Tibial nerve (tissue), 4 donors: ENCODE results near the gene AIG1. TPM values are rescaled to one million over a fixed set of nuclear protein-coding genes. Genes with fewer than 3 reads are reported as not detected.

Experiments
- DNase-seq, 2 donors: peaks; one replicate each; pipeline ENCODE4 v3.0.0-alpha.2; 2019; ENCODE audit warnings: low spot score in 2 of 2
- H3K27ac ChIP-seq, 4 donors: fragments of 200-600 bp; sonication (generic) in 3 of 4; one replicate each; pipeline ENCODE4 v1.5.1; 2017 to 2019; ENCODE audit warnings: mild to moderate bottlenecking in 1 of 4
- H3K27me3 ChIP-seq, 2 donors: fragments of 200-600 bp; sonication (generic) in 1 of 2; one replicate each; pipeline versions ENCODE4 v1.5.1 to v1.6.0; 2017 to 2019
- H3K36me3 ChIP-seq, 3 donors: fragments of 200-600 bp; sonication (generic); one replicate each; pipeline ENCODE4 v1.5.1; 2018 to 2019
- H3K4me1 ChIP-seq, 4 donors: fragments of 200-600 bp; sonication (generic) in 3 of 4; one replicate each; pipeline ENCODE4 v1.5.1; 2017 to 2019
- H3K4me3 ChIP-seq, 4 donors: fragments of 200-600 bp; sonication (generic) in 3 of 4; one replicate each; pipeline ENCODE4 v1.5.1; 2017 to 2019; ENCODE audit warnings: mild to moderate bottlenecking in 1 of 4, moderate library complexity in 1 of 4
- H3K9me3 ChIP-seq, 4 donors: fragments of 200-600 bp; sonication (generic) in 3 of 4; one replicate each; pipeline ENCODE4 v1.5.1; 2017 to 2019
- EP300 ChIP-seq, 2 donors: sonication (generic); formaldehyde crosslinking; IDR thresholded peaks; one replicate each; pipeline ENCODE4 v1.6.1; 2017; ENCODE audit warnings: antibody characterized with exemption in 2 of 2, mild to moderate bottlenecking in 1 of 2
- POLR2A ChIP-seq, 2 donors: fragments of 450-650 bp; IDR thresholded peaks; one replicate each; pipeline ENCODE4 v1.6.1; 2017; ENCODE audit warnings: antibody characterized with exemption in 2 of 2, mild to moderate bottlenecking in 2 of 2, moderate library complexity in 2 of 2
- WGBS, 2 donors: methylation state at CpG; one replicate each; pipeline ENCODE4 v1.1.5; 2018; 5-methylcytosine and 5-hydroxymethylcytosine counted together
- total RNA-seq, 4 donors: library from RNA; depleted of rRNA; stranded (reverse); fragments of >200 nt; gene quantifications; one replicate each; pipeline ENCODE4 v1.1.0, GENCODE V29; 2016
- TF ChIP-seq, protein P1 (sequence below), 5 experiments: fragments of 200-600 bp in 3 of 5; fragments of 450-650 bp in 2 of 5; sonication (generic) in 3 of 5; IDR thresholded peaks; one replicate each; pipeline ENCODE4 v1.5.1; 2016 to 2019; ENCODE audit warnings: antibody characterized with exemption in 5 of 5, mild to moderate bottlenecking in 3 of 5, moderate library complexity in 2 of 5

Gene AIG1
- total RNA-seq, 4 donors from 2014 or later = 18.2 to 23.9 (median 22.2) TPM

DNA sequence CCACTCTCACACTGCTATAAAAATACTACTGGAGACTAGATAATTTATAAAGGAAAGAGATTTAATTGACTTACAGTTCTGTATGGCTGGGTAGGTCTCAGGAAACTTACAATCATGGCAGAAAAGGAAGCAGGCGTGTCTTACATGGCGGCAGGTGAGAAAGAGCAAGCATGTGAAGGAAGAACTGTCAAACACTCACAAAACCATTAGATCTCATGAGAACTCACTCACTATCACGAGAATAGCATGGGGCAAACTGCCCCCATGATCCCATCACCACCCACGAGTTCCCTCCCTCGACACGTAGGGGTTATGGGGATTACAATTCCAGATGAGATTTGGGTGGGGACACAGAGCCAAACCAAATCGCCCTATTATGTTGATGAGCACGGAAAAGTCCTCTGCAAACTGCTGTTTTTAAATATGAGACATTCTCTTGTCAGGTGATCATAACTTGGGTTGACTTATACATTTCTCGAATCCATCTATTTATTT lies 133.5 kb downstream of the AIG1 start:
- Histone ChIP-seq H3K4me3 (no peak overlapping the region), H3K27me3 (no peaks in the 10 kb centered on the region), H3K27ac (no peak overlapping the region), H3K9me3 (no peaks in the 10 kb centered on the region), H3K4me1 (peaks cover 0 to 8% (median 0%) of the 10 kb centered on the region in 4 donors), H3K36me3 (peaks cover 0 to 4% (median 0%) of the 10 kb centered on the region in 3 donors)
- TF ChIP-seq POLR2A (IDR thresholded peaks at IDR 0.05) (no peak), EP300 (IDR thresholded peaks at IDR 0.05) (no peak)
- TF ChIP-seq, protein P1, sequence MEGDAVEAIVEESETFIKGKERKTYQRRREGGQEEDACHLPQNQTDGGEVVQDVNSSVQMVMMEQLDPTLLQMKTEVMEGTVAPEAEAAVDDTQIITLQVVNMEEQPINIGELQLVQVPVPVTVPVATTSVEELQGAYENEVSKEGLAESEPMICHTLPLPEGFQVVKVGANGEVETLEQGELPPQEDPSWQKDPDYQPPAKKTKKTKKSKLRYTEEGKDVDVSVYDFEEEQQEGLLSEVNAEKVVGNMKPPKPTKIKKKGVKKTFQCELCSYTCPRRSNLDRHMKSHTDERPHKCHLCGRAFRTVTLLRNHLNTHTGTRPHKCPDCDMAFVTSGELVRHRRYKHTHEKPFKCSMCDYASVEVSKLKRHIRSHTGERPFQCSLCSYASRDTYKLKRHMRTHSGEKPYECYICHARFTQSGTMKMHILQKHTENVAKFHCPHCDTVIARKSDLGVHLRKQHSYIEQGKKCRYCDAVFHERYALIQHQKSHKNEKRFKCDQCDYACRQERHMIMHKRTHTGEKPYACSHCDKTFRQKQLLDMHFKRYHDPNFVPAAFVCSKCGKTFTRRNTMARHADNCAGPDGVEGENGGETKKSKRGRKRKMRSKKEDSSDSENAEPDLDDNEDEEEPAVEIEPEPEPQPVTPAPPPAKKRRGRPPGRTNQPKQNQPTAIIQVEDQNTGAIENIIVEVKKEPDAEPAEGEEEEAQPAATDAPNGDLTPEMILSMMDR (IDR thresholded peaks at IDR 0.05) = no peak
- WGBS, 2 donors = 95 to 97% methylated on average over 9 of the region's 9 CpGs
- DNase-seq = no peak

DNA sequence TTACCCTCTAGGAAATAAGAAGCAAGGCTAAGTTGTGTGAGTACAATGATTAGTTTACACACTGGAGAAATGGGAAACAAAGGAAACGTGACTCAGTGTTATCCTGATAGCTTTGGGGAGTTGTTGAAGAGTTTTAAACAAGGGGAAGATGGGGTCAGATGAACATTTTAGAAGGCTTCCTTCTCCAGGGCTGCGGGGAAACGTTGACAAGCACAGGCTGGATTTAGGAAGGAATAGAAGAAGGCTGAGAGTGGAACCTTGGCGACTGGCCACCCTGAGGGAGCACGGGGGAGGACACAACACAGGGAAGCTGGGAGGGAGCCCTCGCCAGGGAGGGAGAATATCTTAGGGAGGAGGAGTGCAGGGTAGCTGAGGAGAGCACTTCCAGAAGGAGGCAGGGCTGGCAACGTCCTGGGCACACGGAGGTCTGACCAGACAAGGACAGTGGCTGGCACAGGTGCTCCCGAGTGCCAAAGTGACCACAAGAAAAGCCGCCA lies 134.7 kb downstream of the AIG1 start:
- DNase-seq = no peak
- H3K4me3 ChIP-seq = no peak overlapping the region
- H3K27me3 ChIP-seq = no peaks in the 10 kb centered on the region
- H3K36me3 ChIP-seq = peaks cover 0 to 4% (median 0%) of the 10 kb centered on the region in 3 donors
- TF ChIP-seq EP300 (IDR thresholded peaks at IDR 0.05) = no peak
- TF ChIP-seq, protein P1 (IDR thresholded peaks at IDR 0.05) = no peak
- no peak for TF ChIP-seq POLR2A (IDR thresholded peaks at IDR 0.05)
- H3K9me3 ChIP-seq = no peaks in the 10 kb centered on the region
- H3K27ac ChIP-seq = no peak overlapping the region
- H3K4me1 ChIP-seq = peaks cover 0 to 8% (median 0%) of the 10 kb centered on the region in 4 donors
- 65 to 66% methylated on average over 10 of the region's 10 CpGs for WGBS, 2 donors

DNA sequence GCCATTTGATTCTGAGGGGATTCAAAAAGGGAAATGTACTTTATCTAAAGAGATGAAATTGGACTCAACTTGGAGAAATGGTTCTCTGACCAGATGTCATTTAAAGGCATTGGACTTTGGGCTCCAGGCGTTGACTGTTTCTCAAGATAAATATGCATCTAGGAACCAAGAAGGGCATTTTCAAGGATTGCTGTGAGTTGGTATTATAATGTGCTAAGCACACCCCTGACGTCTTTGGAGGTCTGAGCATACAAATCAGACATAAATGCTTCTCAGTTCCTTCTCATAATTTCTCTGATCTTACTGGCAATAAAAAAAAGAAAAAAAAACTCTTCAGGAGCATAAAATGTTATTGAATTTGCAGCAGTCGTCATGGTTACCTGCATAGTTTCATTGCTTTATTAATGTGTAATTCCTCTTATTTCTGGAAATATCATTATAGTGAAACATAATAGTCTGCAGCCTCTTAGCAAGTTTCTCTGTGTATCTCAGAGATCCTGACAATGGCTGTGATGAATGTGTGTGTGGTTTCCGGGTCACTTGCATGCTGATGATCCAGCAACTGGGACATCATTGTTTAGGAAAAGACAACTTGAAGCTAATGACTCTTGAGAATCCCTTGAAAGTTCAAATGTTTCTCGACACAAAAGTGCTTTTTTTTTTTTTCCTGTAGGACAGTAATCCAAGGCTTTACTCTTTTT lies 136.0 kb downstream of the AIG1 start:
- no peaks in the 10 kb centered on the region for H3K27me3 ChIP-seq
- WGBS, 2 donors = 28 to 41% methylated on average over 5 of the region's 5 CpGs
- H3K9me3 ChIP-seq = no peaks in the 10 kb centered on the region
- no peak overlapping the region for H3K27ac ChIP-seq
- TF ChIP-seq EP300 (IDR thresholded peaks at IDR 0.05) = no peak
- no peak for TF ChIP-seq POLR2A (IDR thresholded peaks at IDR 0.05)
- TF ChIP-seq, protein P1 (IDR thresholded peaks at IDR 0.05) = no peak
- H3K36me3 ChIP-seq = no peaks in the 10 kb centered on the region
- H3K4me1 ChIP-seq = peaks cover 0 to 8% (median 0%) of the 10 kb centered on the region in 4 donors
- H3K4me3 ChIP-seq = no peak overlapping the region
- no peak for DNase-seq

DNA sequence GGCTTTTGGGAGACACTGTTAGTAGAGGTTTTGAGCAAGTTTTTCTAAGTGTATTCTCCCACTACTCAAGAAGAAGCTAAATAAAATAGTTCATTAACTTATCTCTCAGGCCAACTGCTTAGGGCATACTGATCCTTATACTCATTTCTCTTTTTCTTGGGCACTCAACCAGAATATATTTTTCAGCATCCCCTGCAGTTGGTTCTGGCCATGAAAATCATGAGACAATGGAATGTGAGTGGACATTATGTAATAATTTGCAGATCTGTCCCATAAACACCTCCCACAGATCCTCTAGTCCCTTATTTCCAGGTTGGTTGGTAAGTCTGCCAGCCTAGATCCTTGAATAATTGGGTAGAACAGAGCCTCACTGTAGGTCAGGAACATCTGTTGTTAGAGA lies 136.7 kb downstream of the AIG1 start:
- Histone ChIP-seq H3K4me1 (peaks cover 0 to 8% (median 0%) of the 10 kb centered on the region in 4 donors), H3K27me3 (no peaks in the 10 kb centered on the region), H3K4me3 (no peak overlapping the region), H3K9me3 (no peaks in the 10 kb centered on the region), H3K27ac (no peak overlapping the region), H3K36me3 (peaks cover 0 to under 1% (median 0%) of the 10 kb centered on the region in 3 donors)
- TF ChIP-seq EP300 (IDR thresholded peaks at IDR 0.05) (no peak), POLR2A (IDR thresholded peaks at IDR 0.05) (no peak)
- TF ChIP-seq, protein P1 (IDR thresholded peaks at IDR 0.05) = no peak
- DNase-seq = no peak

DNA sequence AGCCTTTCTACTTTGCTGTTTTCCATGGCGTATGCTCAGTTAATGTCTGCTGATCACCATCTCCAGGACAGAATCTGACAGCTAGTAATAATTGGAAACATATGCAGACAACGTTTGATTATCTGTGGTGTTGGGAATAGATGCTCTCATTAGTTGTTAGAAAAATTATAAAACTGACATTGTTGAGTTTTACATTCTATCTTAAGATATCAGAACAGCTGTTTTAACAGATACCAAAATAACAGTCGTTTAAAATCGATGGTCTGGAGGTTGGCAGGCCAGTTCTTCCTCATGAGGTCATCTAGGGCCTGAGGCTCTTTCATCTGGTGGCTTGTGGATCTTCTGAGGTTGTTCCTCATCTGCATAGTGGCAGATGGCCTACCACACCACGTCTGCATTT lies 137.6 kb downstream of the AIG1 start:
- no peaks in the 10 kb centered on the region for H3K27me3 ChIP-seq
- no peak for DNase-seq
- H3K36me3 ChIP-seq = peaks cover 0 to 5% (median 0%) of the 10 kb centered on the region in 3 donors
- no peak overlapping the region for H3K4me3 ChIP-seq
- H3K27ac ChIP-seq = no peak overlapping the region
- peaks cover 0 to 8% (median 0%) of the 10 kb centered on the region in 4 donors for H3K4me1 ChIP-seq
- WGBS, 2 donors = 56 to 62% methylated on average over 5 of the region's 5 CpGs
- TF ChIP-seq EP300 (IDR thresholded peaks at IDR 0.05) (no peak), POLR2A (IDR thresholded peaks at IDR 0.05) (no peak)
- TF ChIP-seq, protein P1 (IDR thresholded peaks at IDR 0.05) = no peak
- no peaks in the 10 kb centered on the region for H3K9me3 ChIP-seq
